Right lobe of liver (tissue), 6 donors: ENCODE results near the gene MKI67. TPM values are rescaled to one million over a fixed set of nuclear protein-coding genes. Genes with fewer than 3 reads are reported as not detected.
A peak's percentile ranks its signal among the peaks of the same experiment; 100 is the strongest.

ENCODE experiments used
- ATAC-seq, 4 donors: fragments of 200-7000 bp; cut with Tn5 transposase; one replicate each; pipeline ENCODE4 v1.9.1; 2020; ENCODE audit warnings: mild to moderate bottlenecking in 4 of 4, moderate library complexity in 4 of 4
- DNase-seq, 3 donors: peaks; one replicate each; pipeline ENCODE4 v3.0.0-alpha.2; 2020
- H3K27ac ChIP-seq, 3 donors: fragments of 200-600 bp; one replicate each; pipeline ENCODE4 v1.8.0; 2022
- H3K27me3 ChIP-seq, 2 donors: fragments of 200-600 bp; one replicate each; pipeline ENCODE4 v1.8.0; 2022
- H3K36me3 ChIP-seq, 4 donors: fragments of 200-600 bp; sonication (generic) in 1 of 4; one replicate each; pipeline versions ENCODE4 v1.5.1 to v1.8.0; 2017 to 2022; ENCODE audit warnings: control low read depth in 1 of 4
- H3K4me1 ChIP-seq, 4 donors: fragments of 200-600 bp; sonication (generic) in 1 of 4; one replicate each; pipeline versions ENCODE4 v1.5.1 to v1.8.0; 2017 to 2022; ENCODE audit warnings: control low read depth in 1 of 4
- H3K4me3 ChIP-seq, 3 donors: fragments of 200-600 bp; one replicate each; pipeline ENCODE4 v1.8.0; 2022
- H3K9me3 ChIP-seq, 4 donors: fragments of 200-600 bp; sonication (generic) in 1 of 4; one replicate each; pipeline versions ENCODE4 v1.5.1 to v1.8.0; 2017 to 2022; ENCODE audit warnings: control low read depth in 1 of 4
- POLR2A ChIP-seq: fragments of 450-650 bp; IDR thresholded peaks from one replicate; pipeline ENCODE4 v1.6.1; 2017; ENCODE audit warnings: antibody characterized with exemption, mild to moderate bottlenecking
- WGBS: methylation state at CpG from one replicate; pipeline ENCODE4 v1.1.6; 2018; ENCODE audit warnings: low coverage, low lambda C conversion rate; ENCODE audit not compliant: insufficient coverage; ENCODE audit errors: missing lambda C conversion rate; 5-methylcytosine and 5-hydroxymethylcytosine counted together
- intact Hi-C, 2 donors: fragments of 100-400 bp; cut with DNase I; formaldehyde crosslinking; loops; one replicate each; pipeline versions ENCODE4 v1.11.2 to v1.14.1; 2022
- total RNA-seq, 6 experiments: library from RNA; depleted of rRNA in 2 of 6; stranded (reverse); fragments of >200 nt in 2 of 6; fragmentation: NEBNext Ultra II Directional in 3 of 6; extraction: Animal tissue kit (Norgen Biotek cat#: 25700) in 3 of 6; gene quantifications; one replicate each; pipeline versions ENCODE4 v1.1.0 to v1.2.4, GENCODE V29; 2016 to 2023
- TF ChIP-seq, protein P1 (sequence below), 4 donors: fragments of 200-600 bp in 3 of 4; fragments of 450-650 bp in 1 of 4; IDR thresholded peaks; one replicate each; pipeline versions ENCODE4 v1.5.1 to v1.8.0; 2016 to 2022; ENCODE audit warnings: antibody characterized with exemption in 4 of 4, mild to moderate bottlenecking in 2 of 4
- donor health status: DM: no; HTN: yes; CAD: no.
- donor health status: DM: no; HTN: no; CAD: no.
- donor health status: DM: no; HTN: no; CAD: no.
- donor health status: DM: no; HTN: yes; CAD: no.
- donor health status: DM: no; HTN: yes; CAD: no.

The MKI67 gene
- total RNA-seq, 6 experiments from 2014 or later = 0.42 to 4.6 (median 1.9) TPM

- no peak for TF ChIP-seq POLR2A
- TF ChIP-seq, protein P1, sequence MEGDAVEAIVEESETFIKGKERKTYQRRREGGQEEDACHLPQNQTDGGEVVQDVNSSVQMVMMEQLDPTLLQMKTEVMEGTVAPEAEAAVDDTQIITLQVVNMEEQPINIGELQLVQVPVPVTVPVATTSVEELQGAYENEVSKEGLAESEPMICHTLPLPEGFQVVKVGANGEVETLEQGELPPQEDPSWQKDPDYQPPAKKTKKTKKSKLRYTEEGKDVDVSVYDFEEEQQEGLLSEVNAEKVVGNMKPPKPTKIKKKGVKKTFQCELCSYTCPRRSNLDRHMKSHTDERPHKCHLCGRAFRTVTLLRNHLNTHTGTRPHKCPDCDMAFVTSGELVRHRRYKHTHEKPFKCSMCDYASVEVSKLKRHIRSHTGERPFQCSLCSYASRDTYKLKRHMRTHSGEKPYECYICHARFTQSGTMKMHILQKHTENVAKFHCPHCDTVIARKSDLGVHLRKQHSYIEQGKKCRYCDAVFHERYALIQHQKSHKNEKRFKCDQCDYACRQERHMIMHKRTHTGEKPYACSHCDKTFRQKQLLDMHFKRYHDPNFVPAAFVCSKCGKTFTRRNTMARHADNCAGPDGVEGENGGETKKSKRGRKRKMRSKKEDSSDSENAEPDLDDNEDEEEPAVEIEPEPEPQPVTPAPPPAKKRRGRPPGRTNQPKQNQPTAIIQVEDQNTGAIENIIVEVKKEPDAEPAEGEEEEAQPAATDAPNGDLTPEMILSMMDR (IDR thresholded peaks at IDR 0.05) = no peak
- H3K36me3 ChIP-seq = peaks cover 0 to 2% (median 0%) of the 10 kb centered on the region in 4 donors
- DNase-seq = peak in 1 of 3 donors; percentile 31
These were observed 56.1 kb downstream of the MKI67 start for GRCh38 chr10:128070161-128070560.

DNA sequence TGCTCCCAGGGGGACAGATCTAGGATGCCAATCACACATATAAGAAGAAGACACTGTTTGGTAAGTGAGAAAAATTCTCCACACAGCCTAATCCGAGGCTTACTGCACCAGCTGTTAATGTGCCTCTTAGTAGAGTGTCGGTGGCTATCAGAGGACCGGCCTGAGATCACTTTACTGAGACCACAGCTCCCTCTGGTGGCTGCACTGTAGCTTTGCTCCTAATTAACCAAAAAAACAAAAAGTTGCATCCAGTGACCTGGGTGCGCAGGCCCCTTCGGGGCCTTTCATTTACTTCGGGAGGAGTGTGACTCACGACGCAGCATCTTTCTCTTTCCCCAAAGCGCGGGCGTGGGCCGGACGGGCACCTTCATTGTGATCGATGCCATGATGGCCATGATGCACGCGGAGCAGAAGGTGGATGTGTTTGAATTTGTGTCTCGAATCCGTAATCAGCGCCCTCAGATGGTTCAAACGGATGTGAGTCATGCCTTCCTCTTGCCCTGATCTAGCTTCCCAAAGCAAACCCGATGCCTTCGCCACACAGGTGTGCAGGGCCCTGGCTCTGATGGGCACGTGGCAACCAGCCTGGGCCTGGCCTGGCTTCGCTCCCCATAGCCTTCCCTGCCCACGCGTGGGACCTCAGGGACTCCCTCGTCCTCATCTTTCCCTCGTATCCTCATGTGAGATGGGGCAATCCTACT, 56.7 kb downstream of the MKI67 start:
- no peak overlapping the region for H3K4me3 ChIP-seq
- H3K4me1 ChIP-seq = no peaks in the 10 kb centered on the region
- ATAC-seq = peak; percentile 82 to 89 (median 84)
- H3K27ac ChIP-seq = no peak overlapping the region
- no peaks in the 10 kb centered on the region for H3K9me3 ChIP-seq
- peak in 2 of 3 donors; percentile 77 to 82 for DNase-seq
- 25% methylated on average over 16 of the region's 28 CpGs for WGBS
- H3K27me3 ChIP-seq = no peaks in the 10 kb centered on the region
- intact Hi-C loops = loop anchor here in 1 of 2 donors (10.0 kb wide), 2 partner anchors 75 to 165 kb away; partner anchors contain the start of gene PTPRE
- peaks cover 0 to 2% (median 0%) of the 10 kb centered on the region in 4 donors for H3K36me3 ChIP-seq
- TF ChIP-seq, protein P1 (IDR thresholded peaks at IDR 0.05) = peak; percentile 75 to 87 (median 82)
- TF ChIP-seq POLR2A = no peak

More at GRCh38 chr10:128070161-128070560, 56.1 kb downstream of the MKI67 start:
- no peak for ATAC-seq
- intact Hi-C loops = loop anchor here in 1 of 2 donors (10.0 kb wide), 2 partner anchors 75 to 165 kb away; partner anchors contain the start of gene PTPRE
- Histone ChIP-seq H3K4me1 (no peaks in the 10 kb centered on the region), H3K4me3 (no peak overlapping the region), H3K27ac (no peak overlapping the region), H3K9me3 (no peaks in the 10 kb centered on the region), H3K27me3 (no peaks in the 10 kb centered on the region)
- WGBS = 37% methylated on average over 3 of the region's 10 CpGs

DNA sequence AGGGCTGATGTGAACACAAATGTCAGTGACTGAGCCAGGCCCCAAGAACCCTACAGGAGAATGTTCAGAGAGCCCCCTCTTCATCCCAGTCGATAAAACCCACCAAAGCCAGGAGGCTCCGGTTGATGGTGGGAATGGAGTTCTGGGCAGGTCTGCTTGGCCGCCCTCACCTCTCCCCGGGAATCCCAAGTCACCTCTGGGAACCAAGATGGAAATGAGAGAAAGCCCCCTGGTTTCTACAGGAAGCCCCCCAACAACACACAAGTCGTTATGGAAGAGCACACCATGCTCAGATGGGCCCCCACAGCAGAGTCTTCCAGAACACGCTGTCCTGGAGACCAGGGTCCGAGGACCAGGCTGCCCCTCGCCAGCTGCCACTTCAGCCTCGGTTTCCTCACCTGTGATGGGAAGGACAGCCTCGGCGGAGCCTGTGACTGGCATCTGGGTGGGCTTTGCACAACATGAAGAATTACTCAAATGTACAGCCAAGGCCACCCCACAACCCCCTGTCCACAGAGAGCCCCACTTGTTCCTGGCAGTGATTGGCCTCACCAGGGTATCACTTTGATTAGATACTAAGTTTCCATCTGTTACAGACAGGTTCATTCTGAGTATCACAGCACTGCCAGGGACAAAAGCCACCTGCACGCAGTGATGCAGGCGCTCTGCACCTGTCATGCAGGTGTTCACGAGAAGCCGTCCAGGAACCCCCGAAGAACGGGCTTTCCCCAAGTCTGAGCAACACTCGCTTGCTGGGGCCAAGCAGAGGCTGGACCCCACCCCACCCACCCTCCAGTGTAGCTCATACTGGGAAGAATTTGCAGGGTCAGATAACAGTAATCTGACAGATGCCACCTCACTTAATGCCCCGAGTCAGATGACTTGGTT, 57.6 kb downstream of the MKI67 start:
- ATAC-seq (no peak), DNase-seq (peak in 1 of 3 donors; percentile 39)
- no peak overlapping the region for H3K27ac ChIP-seq
- H3K9me3 ChIP-seq = no peaks in the 10 kb centered on the region
- WGBS = 59% methylated on average over 6 of the region's 19 CpGs
- no peaks in the 10 kb centered on the region for H3K27me3 ChIP-seq
- intact Hi-C loops = no loop called here
- no peaks in the 10 kb centered on the region for H3K4me1 ChIP-seq
- H3K4me3 ChIP-seq = no peak overlapping the region
- TF ChIP-seq, protein P1 (IDR thresholded peaks at IDR 0.05) = no peak
- TF ChIP-seq POLR2A = no peak
- H3K36me3 ChIP-seq = peaks cover 0 to 2% (median 0%) of the 10 kb centered on the region in 4 donors

DNA sequence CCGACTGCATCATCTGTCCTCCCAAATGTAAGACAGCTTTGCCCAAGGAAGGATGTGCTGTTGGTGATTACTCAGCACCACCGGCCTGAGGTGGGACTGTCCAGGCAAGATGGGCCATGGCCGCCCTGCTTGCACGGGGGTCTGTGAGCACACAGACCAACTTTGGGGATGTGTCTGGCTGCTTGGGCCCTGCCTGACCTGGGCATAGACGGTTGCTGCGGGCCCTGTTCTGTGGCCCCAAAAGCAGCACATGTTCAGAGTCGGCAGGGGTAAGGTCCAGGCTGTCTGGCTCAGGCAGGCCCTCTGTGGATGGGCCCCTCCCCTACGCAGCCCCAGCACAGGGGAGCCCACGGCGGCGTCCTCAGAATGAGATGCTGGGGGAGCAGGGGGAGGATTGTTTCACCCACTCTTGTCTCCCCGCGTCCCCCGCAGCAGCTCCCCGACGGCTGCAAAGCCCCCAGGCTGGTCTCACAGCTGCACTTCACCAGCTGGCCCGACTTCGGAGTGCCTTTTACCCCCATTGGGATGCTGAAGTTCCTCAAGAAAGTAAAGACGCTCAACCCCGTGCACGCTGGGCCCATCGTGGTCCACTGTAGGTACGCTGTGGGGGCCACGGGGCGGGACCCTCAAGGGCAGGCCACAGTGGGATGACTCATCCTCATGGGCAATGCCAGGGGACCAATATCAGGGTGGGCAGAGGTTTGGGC, 58.4 kb downstream of the MKI67 start:
- Histone ChIP-seq H3K36me3 (peaks cover 0 to 2% (median 0%) of the 10 kb centered on the region in 4 donors), H3K27ac (no peak overlapping the region), H3K27me3 (no peaks in the 10 kb centered on the region), H3K4me3 (no peak overlapping the region), H3K4me1 (no peaks in the 10 kb centered on the region), H3K9me3 (no peaks in the 10 kb centered on the region)
- TF ChIP-seq POLR2A = no peak
- TF ChIP-seq, protein P1 (IDR thresholded peaks at IDR 0.05) = no peak
- ATAC-seq (no peak), DNase-seq (peak in 1 of 3 donors; percentile 40)
- intact Hi-C loops = no loop called here
- 63% methylated on average over 1 of the region's 25 CpGs for WGBS
